HepG2 (cell line): Measurements from ENCODE around the gene LTB4R2. TPM values are rescaled to one million over a fixed set of nuclear protein-coding genes. Genes with fewer than 3 reads are reported as not detected.
A peak's percentile ranks its signal among the peaks of the same experiment; 100 is the strongest.

ENCODE experiments used
- ATAC-seq: fragments of 200-7000 bp; cut with Tn5 transposase; 3 replicates; pipeline ENCODE4 v1.9.1; 2020; ENCODE audit warnings: mild to moderate bottlenecking, moderate library complexity
- BruUV-seq: library from RNA; stranded (reverse); fragments of 400-500 nt; replicated peaks from 2 replicates; lab custom pipeline; 2021; lab: Mats Ljungman, UMichigan
- CTCF ChIA-PET: fragments of 300-600 bp; formaldehyde crosslinking; extraction: SDS; loops from one replicate; lab custom pipeline; 2021; ENCODE audit warnings: low total read pairs, inconsistent platforms, low intra/inter-chr PET ratio; lab: Yijun Ruan, JAX
- POLR2A ChIA-PET: fragments of 350-600 bp; sonication (Branson Sonifier 250); formaldehyde crosslinking; loops from one replicate; lab custom pipeline; 2020; ENCODE audit warnings: antibody characterized with exemption, inconsistent platforms; lab: Yijun Ruan, JAX
- DNase-seq: peaks from one replicate; pipeline ENCODE4 v3.0.0-alpha.2; 2015; ENCODE audit warnings: low spot score
- FAIRE-seq: peaks from 3 replicates; lab custom pipeline; 2011; peaks lifted over from hg19 to GRCh38; lab: Jason Lieb, UNC
- H2AFZ ChIP-seq: one replicate; pipeline ENCODE4 v1.6.1; 2011; ENCODE audit warnings: low read length, inconsistent platforms
- H3K27ac ChIP-seq: fragments of 300-600 bp; 3 replicates; pipeline ENCODE4 v1.8.0; 2011; ENCODE audit warnings: mixed run types, mild to moderate bottlenecking, mixed read lengths, low read length, inconsistent platforms; ENCODE audit not compliant: insufficient read depth; ENCODE audit errors: extremely low read length
- H3K27me3 ChIP-seq, 2 experiments: fragments of 200-600 bp in 1 of 2; 2 replicates in 1 of 2; 3 replicates in 1 of 2; pipeline versions ENCODE4 v1.6.0 to v1.8.0; 2011; ENCODE audit warnings: low read length in 2 of 2, mild to moderate bottlenecking in 2 of 2, moderate library complexity in 2 of 2, inconsistent platforms in 1 of 2; ENCODE audit not compliant: insufficient read depth in 2 of 2, control insufficient read depth in 1 of 2
- H3K36me3 ChIP-seq, 2 experiments: fragments of 200-600 bp in 1 of 2; replicated peaks in 1 of 2; 2 replicates in 1 of 2; 3 replicates in 1 of 2; pipeline versions ENCODE4 v1.5.1 to v1.8.0; 2011; ENCODE audit warnings: low read length in 2 of 2, inconsistent platforms in 1 of 2; ENCODE audit not compliant: insufficient read depth in 2 of 2, control insufficient read depth in 1 of 2
- H3K4me1 ChIP-seq: 2 replicates; pipeline ENCODE4 v1.5.1; 2012; ENCODE audit warnings: low read length, inconsistent platforms; ENCODE audit not compliant: insufficient read depth
- H3K4me2 ChIP-seq: 2 replicates; pipeline ENCODE4 v1.6.0; 2011; ENCODE audit warnings: low read depth, low read length, inconsistent platforms
- H3K4me3 ChIP-seq, 3 experiments: fragments of 200-600 bp in 1 of 3; sonication (generic), shearing (Covaris generic) in 1 of 3; replicated peaks in 1 of 3; 2 replicates each; pipeline ENCODE4 v1.5.1; 2011 to 2016; ENCODE audit warnings: low read length in 3 of 3, inconsistent platforms in 2 of 3, low read depth in 2 of 3, mild to moderate bottlenecking in 2 of 3, control low read depth in 1 of 3, mixed read lengths in 1 of 3; ENCODE audit not compliant: insufficient read depth in 1 of 3
- H3K79me2 ChIP-seq: one replicate; pipeline ENCODE4 v1.6.1; 2011; ENCODE audit warnings: low read length, inconsistent platforms; ENCODE audit not compliant: insufficient read depth
- H3K9ac ChIP-seq: 2 replicates; pipeline ENCODE4 v1.6.0; 2011; ENCODE audit warnings: mild to moderate bottlenecking, low read depth, low read length, inconsistent platforms; ENCODE audit not compliant: insufficient read depth
- H3K9me3 ChIP-seq: 2 replicates; pipeline ENCODE4 v1.5.1; 2012; ENCODE audit warnings: mild to moderate bottlenecking, low read length
- H4K20me1 ChIP-seq: 2 replicates; pipeline ENCODE4 v1.6.0; 2011; ENCODE audit warnings: inconsistent platforms, mild to moderate bottlenecking, low read length, moderate library complexity; ENCODE audit not compliant: insufficient read depth
- ATRX ChIP-seq: sonication (generic); formaldehyde crosslinking; IDR thresholded peaks from 2 replicates; pipeline ENCODE4 v1.4.0; 2020; ENCODE audit warnings: missing genetic modification reagents, borderline replicate concordance
- DPF2 ChIP-seq: sonication (generic); formaldehyde crosslinking; IDR thresholded peaks from 2 replicates; pipeline ENCODE4 v1.4.0; 2020; ENCODE audit warnings: mild to moderate bottlenecking, low read depth, missing genetic modification reagents, borderline replicate concordance
- KLF13 ChIP-seq: sonication (generic); formaldehyde crosslinking; IDR thresholded peaks from 2 replicates; pipeline ENCODE4 v1.4.0; 2020; ENCODE audit warnings: mild to moderate bottlenecking, missing genetic modification reagents
- NFE2L1 ChIP-seq: sonication (generic); formaldehyde crosslinking; IDR thresholded peaks from 2 replicates; pipeline ENCODE4 v1.4.0; 2020; ENCODE audit warnings: missing genetic modification reagents, mild to moderate bottlenecking, borderline replicate concordance
- NRL ChIP-seq: sonication (generic); formaldehyde crosslinking; IDR thresholded peaks from 2 replicates; pipeline ENCODE4 v1.5.0; 2020; ENCODE audit warnings: missing genetic modification reagents, mild to moderate bottlenecking, moderate library complexity, borderline replicate concordance
- RCOR2 ChIP-seq: IDR thresholded peaks from 2 replicates; pipeline ENCODE4 v1.6.1; 2016; ENCODE audit warnings: missing biosample characterization, missing genetic modification reagents
- TBL1XR1 ChIP-seq: fragments of 150-350 bp; IDR thresholded peaks from 2 replicates; pipeline ENCODE4 v1.6.1; 2014; ENCODE audit warnings: borderline replicate concordance, low read length; ENCODE audit not compliant: partially characterized antibody
- TEAD3 ChIP-seq: optimal IDR thresholded peaks from 2 replicates; pipeline ENCODE3; 2016; ENCODE audit warnings: borderline replicate concordance
- ZBTB21 ChIP-seq: sonication (generic); formaldehyde crosslinking; IDR thresholded peaks from 2 replicates; pipeline ENCODE4 v1.4.0; 2020; ENCODE audit warnings: missing genetic modification reagents
- ZNF280B ChIP-seq: sonication (generic); formaldehyde crosslinking; IDR thresholded peaks from 2 replicates; pipeline ENCODE4 v1.5.0; 2020; ENCODE audit warnings: missing genetic modification reagents, mild to moderate bottlenecking, borderline replicate concordance
- ZNF572 ChIP-seq: sonication (generic); formaldehyde crosslinking; IDR thresholded peaks from 2 replicates; pipeline ENCODE4 v1.5.1; 2020; ENCODE audit warnings: mild to moderate bottlenecking, missing genetic modification reagents
- ZNF615 ChIP-seq: sonication (generic); formaldehyde crosslinking; IDR thresholded peaks from 2 replicates; pipeline ENCODE4 v1.5.0; 2020; ENCODE audit warnings: mild to moderate bottlenecking, missing genetic modification reagents, borderline replicate concordance
- ZNF713 ChIP-seq: sonication (generic); formaldehyde crosslinking; IDR thresholded peaks from 2 replicates; pipeline ENCODE4 v1.4.0; 2020; ENCODE audit warnings: mild to moderate bottlenecking, missing genetic modification reagents
- ZNF775 ChIP-seq: sonication (generic); formaldehyde crosslinking; IDR thresholded peaks from 2 replicates; pipeline ENCODE4 v1.4.0; 2020; ENCODE audit warnings: missing genetic modification reagents, mild to moderate bottlenecking, moderate library complexity, borderline replicate concordance
- ZNF883 ChIP-seq: sonication (generic); formaldehyde crosslinking; IDR thresholded peaks from 2 replicates; pipeline ENCODE4 v1.5.1; 2020; ENCODE audit warnings: mild to moderate bottlenecking, missing genetic modification reagents; ENCODE audit errors: not compliant biosample characterization
- WGBS: methylation state at CpG from one replicate; pipeline ENCODE4 v1.1.6; 2017; ENCODE audit warnings: low lambda C conversion rate; 5-methylcytosine and 5-hydroxymethylcytosine counted together
- in situ Hi-C: cut with HindIII; loops from 2 replicates; pipeline ENCODE4 v1.10.0; 2017; ENCODE audit warnings: low pct_unique_long_range_greater_than_20kb; ENCODE audit not compliant: extremely low pct_ligation_motif_present
- intact Hi-C: fragments of 100-400 bp; cut with micrococcal nuclease; formaldehyde crosslinking; loops from one replicate; pipeline ENCODE4 v1.10.0; 2022; ENCODE audit not compliant: unreplicated experiment
- polyA plus RNA-seq, 8 experiments: library from polyadenylated mRNA; depleted of rRNA in 3 of 8; stranded (reverse) in 7 of 8; unstranded in 1 of 8; fragments of >200 nt; fragmentation: Illumina TruSeq in 4 of 8; extraction: Trizol in 4 of 8; gene quantifications; 2 replicates each; pipeline versions ENCODE4 v1.2.1 to v1.2.3, GENCODE V29; 2011 to 2016; ENCODE audit warnings: low read depth in 4 of 8, missing spikeins in 1 of 8, mixed read lengths in 1 of 8; ENCODE audit not compliant: insufficient read depth in 1 of 8
- total RNA-seq, 5 experiments: library from RNA; depleted of rRNA; stranded (reverse); fragments of >200 nt; fragmentation: Illumina TruSeq; extraction: Trizol; gene quantifications; 2 replicates each; pipeline ENCODE4 v1.2.3, GENCODE V29; 2016; ENCODE audit warnings: low read depth in 1 of 5
- TF ChIP-seq, protein P1 (sequence below): sonication (generic); formaldehyde crosslinking; IDR thresholded peaks from 2 replicates; pipeline ENCODE4 v1.4.0; 2020; ENCODE audit warnings: missing genetic modification reagents, borderline replicate concordance
- TF ChIP-seq, protein P2 (sequence below): sonication (generic); formaldehyde crosslinking; IDR thresholded peaks from 2 replicates; pipeline ENCODE4 v1.8.0; 2023; ENCODE audit warnings: mild to moderate bottlenecking, missing genetic modification reagents

The LTB4R2 gene
- total and polyA plus RNA-seq, 2 of the 13 experiments (the other 11 are each of a cell fraction or from before 2014, with no cell fraction given): 3.9 to 6.9 TPM

DNA sequence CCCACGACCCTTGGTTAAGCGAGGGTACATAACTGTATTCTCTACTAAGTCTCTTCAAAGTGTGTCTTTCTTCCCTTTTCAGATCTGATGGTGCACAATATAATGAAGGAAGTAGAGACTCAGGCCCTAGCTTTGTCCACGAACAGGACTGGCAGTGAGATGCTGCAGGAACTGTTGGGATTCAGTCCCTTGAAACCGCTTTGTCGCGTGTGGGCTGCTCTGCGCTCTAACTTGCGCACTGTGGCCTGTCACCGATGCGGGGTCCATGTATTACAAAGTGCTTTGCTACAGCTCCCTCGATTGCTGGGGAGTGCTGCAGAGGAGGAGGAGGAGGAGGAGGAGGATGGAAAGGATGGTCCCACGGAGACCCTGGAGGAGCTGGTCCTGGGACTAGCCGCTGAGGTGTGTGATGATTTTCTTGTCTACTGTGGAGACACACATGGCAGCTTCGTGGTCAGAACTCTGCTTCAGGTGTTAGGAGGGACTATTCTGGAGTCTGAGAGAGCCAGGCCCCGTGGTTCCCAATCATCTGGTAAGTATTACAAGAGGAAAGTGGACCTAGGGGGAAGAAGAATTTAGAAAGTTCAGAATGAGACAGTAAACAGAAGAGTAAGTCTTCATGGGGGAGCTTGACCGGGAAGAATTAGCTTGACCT lies 9.5 kb upstream of the LTB4R2 start:
- BruUV-seq: no TSS peak
- Histone ChIP-seq H3K9me3 (no peaks in the 10 kb centered on the region), H3K4me2 (peak overlapping the region; percentile 99), H3K9ac (peak overlapping the region; percentile 92), H3K79me2 (peaks cover 39% of the 10 kb centered on the region), H3K36me3 (peaks cover 49 to 56% of the 10 kb centered on the region in 2 experiments), H3K27ac (peak overlapping the region; percentile 83), H3K4me1 (peaks cover 45% of the 10 kb centered on the region), H3K27me3 (no peaks in the 10 kb centered on the region; a peak in 1 of 5 replicates), H3K4me3 (peak overlapping the region; percentile 79 to 98 (median 89)), H2AFZ (no peak overlapping the region), H4K20me1 (0 out of 2 replicates have a peak, but pooled peaks cover 4% of the 10 kb centered on the region)
- FAIRE-seq: no peak
- intact Hi-C loops: no loop called here
- POLR2A ChIA-PET: interaction anchor here (0.6 to 24.7 kb wide), 30 partner anchors 10 to 206 kb away, joined by 3 to 850 read pairs (median 6); partner anchors contain the start of genes CBLN3, CHMP4A, CIDEB and DCAF11
- ATAC-seq: no peak
- WGBS: 22% methylated on average over 16 of the region's 16 CpGs
- DNase-seq: no peak
- CTCF ChIA-PET: interaction anchor here (1.9 to 5.7 kb wide), 3 partner anchors 8 to 57 kb away, joined by 7 to 217 read pairs (median 45); partner anchors contain the start of genes CIDEB, LTB4R2 and TINF2
- in situ Hi-C loops: no loop called here
- peak; percentile 21 for TF ChIP-seq TEAD3 (CRISPR knock-in tag)
- TF ChIP-seq DPF2 (CRISPR knock-in tag): no peak
- TF ChIP-seq ZNF883: no peak
- TF ChIP-seq ZNF572 (CRISPR knock-in tag): peak; percentile 16; the same call in 1 of the 2 replicates
- TF ChIP-seq KLF13: 0 out of 2 replicates have a peak, but pooled peaks have one; percentile 62
- no peak for TF ChIP-seq RCOR2 (CRISPR knock-in tag)
- no peak for TF ChIP-seq NRL (CRISPR knock-in tag)
- TF ChIP-seq ZNF280B (CRISPR knock-in tag): 0 out of 2 replicates have a peak, but pooled peaks have one; percentile 39
- no peak for TF ChIP-seq ZNF775 (CRISPR knock-in tag)
- TF ChIP-seq, protein P1, sequence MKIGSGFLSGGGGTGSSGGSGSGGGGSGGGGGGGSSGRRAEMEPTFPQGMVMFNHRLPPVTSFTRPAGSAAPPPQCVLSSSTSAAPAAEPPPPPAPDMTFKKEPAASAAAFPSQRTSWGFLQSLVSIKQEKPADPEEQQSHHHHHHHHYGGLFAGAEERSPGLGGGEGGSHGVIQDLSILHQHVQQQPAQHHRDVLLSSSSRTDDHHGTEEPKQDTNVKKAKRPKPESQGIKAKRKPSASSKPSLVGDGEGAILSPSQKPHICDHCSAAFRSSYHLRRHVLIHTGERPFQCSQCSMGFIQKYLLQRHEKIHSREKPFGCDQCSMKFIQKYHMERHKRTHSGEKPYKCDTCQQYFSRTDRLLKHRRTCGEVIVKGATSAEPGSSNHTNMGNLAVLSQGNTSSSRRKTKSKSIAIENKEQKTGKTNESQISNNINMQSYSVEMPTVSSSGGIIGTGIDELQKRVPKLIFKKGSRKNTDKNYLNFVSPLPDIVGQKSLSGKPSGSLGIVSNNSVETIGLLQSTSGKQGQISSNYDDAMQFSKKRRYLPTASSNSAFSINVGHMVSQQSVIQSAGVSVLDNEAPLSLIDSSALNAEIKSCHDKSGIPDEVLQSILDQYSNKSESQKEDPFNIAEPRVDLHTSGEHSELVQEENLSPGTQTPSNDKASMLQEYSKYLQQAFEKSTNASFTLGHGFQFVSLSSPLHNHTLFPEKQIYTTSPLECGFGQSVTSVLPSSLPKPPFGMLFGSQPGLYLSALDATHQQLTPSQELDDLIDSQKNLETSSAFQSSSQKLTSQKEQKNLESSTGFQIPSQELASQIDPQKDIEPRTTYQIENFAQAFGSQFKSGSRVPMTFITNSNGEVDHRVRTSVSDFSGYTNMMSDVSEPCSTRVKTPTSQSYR: 0 out of 2 replicates have a peak, but pooled peaks have one; percentile 12
- no peak for TF ChIP-seq TBL1XR1
- TF ChIP-seq ZNF615 (CRISPR knock-in tag): peak; percentile 58; the same call in 1 of the 2 replicates
- TF ChIP-seq ZBTB21 (CRISPR knock-in tag): peak; percentile 19; the same call in 1 of the 2 replicates
- TF ChIP-seq ZNF713 (CRISPR knock-in tag): 0 out of 2 replicates have a peak, but pooled peaks have one; percentile 62
- TF ChIP-seq, protein P2, sequence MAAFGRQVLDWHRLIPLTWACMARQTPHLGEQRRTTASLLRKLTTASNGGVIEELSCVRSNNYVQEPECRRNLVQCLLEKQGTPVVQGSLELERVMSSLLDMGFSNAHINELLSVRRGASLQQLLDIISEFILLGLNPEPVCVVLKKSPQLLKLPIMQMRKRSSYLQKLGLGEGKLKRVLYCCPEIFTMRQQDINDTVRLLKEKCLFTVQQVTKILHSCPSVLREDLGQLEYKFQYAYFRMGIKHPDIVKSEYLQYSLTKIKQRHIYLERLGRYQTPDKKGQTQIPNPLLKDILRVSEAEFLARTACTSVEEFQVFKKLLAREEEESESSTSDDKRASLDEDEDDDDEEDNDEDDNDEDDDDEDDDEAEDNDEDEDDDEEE (CRISPR knock-in tag): 0 out of 2 replicates have a peak, but pooled peaks have one; percentile 20
- TF ChIP-seq NFE2L1 (CRISPR knock-in tag): peak; percentile 63; the same call in 1 of the 2 replicates
- TF ChIP-seq ATRX (CRISPR knock-in tag): peak; percentile 42; the same call in 1 of the 2 replicates
